ENCODE data around the gene ASB10.

DNA sequence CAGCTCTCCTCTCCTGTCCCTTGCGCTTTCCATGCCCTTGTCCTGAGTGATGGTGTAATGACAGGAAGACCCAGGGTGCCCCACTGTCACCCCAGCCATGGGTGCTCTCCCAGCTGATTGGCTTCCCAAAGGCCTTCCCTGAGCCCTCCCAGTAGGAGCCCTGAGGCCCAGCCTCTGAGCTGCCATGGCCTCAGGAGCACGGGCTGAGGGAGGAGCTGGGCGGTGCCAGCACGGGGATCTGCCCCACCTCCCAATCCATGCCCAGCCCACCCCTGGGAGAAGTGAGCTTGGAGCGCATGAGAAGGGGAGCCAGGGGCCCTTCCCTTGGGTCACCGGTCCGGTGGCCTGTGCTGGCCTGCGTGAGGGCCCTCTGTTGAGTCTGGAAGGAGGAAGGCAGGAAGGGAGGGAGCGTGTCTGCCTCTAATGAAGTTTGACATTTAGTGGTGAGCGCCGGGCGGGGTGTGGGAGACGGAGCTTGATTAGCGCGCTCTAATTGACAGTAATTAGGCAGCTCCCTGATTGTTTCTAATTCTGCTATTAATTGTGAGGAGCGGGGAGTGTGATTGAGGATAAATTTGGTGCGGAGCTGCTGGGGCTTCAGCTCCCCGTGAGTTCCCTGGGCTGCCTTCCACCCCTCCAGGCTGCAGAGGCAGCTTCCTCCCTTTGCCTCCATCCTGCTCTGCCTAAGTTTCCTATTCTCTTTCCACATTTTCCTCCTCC, 47.8 kb downstream of the ASB10 start:
- TF ChIP-seq POLR2A (IDR thresholded peaks at IDR 0.05), result no peak
- TF ChIP-seq EP300 (IDR thresholded peaks at IDR 0.05), result no peak
- TF ChIP-seq, protein P1, sequence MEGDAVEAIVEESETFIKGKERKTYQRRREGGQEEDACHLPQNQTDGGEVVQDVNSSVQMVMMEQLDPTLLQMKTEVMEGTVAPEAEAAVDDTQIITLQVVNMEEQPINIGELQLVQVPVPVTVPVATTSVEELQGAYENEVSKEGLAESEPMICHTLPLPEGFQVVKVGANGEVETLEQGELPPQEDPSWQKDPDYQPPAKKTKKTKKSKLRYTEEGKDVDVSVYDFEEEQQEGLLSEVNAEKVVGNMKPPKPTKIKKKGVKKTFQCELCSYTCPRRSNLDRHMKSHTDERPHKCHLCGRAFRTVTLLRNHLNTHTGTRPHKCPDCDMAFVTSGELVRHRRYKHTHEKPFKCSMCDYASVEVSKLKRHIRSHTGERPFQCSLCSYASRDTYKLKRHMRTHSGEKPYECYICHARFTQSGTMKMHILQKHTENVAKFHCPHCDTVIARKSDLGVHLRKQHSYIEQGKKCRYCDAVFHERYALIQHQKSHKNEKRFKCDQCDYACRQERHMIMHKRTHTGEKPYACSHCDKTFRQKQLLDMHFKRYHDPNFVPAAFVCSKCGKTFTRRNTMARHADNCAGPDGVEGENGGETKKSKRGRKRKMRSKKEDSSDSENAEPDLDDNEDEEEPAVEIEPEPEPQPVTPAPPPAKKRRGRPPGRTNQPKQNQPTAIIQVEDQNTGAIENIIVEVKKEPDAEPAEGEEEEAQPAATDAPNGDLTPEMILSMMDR (IDR thresholded peaks at IDR 0.05), result no peak
- no peak for TF ChIP-seq POLR2AphosphoS5 (IDR thresholded peaks at IDR 0.05)

Data from sigmoid colon (tissue), 4 donors.